Activated naive CD8-positive, alpha-beta T cell treated with anti-CD3 and anti-CD28 coated beads, Interleukin-2, amount 50 U/mL, for 24 hours (primary cell): ENCODE results near the gene ASCL2.

ENCODE experiments used
- ATAC-seq: fragments of 150-1000 bp; cut with Tn5 transposase; one replicate; pipeline ENCODE4 v1.10.0; 2021
- DNase-seq: peaks from one replicate; pipeline ENCODE4 v3.0.0; 2021
- H3K27ac Mint-ChIP-seq: one replicate; pipeline ENCODE4 v1.8.0; 2021; ENCODE audit warnings: mild to moderate bottlenecking, mixed read lengths
- H3K27me3 Mint-ChIP-seq: one replicate; pipeline ENCODE4 v1.8.0; 2021; ENCODE audit warnings: mixed read lengths
- H3K36me3 Mint-ChIP-seq: one replicate; pipeline ENCODE4 v1.8.0; 2021; ENCODE audit warnings: low read depth, mixed read lengths
- H3K4me1 Mint-ChIP-seq: one replicate; pipeline ENCODE4 v1.8.0; 2021; ENCODE audit warnings: mixed read lengths
- H3K4me3 Mint-ChIP-seq: one replicate; pipeline ENCODE4 v1.8.0; 2021; ENCODE audit warnings: mild to moderate bottlenecking, moderate library complexity, mixed read lengths
- H3K9me3 Mint-ChIP-seq: one replicate; pipeline ENCODE4 v1.8.0; 2021; ENCODE audit warnings: mixed read lengths

ASCL2 gene, protein sequence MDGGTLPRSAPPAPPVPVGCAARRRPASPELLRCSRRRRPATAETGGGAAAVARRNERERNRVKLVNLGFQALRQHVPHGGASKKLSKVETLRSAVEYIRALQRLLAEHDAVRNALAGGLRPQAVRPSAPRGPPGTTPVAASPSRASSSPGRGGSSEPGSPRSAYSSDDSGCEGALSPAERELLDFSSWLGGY

GRCh38 chr11:2270322-2271076 is at the start of gene ASCL2:
TSS of gene ASCL2 (minus strand) at chr11:2270588. CDS start at chr11:2270332, 256 bp downstream.
- H3K4me3 Mint-ChIP-seq, result peak within 1 kb of the TSS; percentile 60
- H3K36me3 Mint-ChIP-seq, result no peaks in the 10 kb centered on the region
- no peak within 1 kb of the TSS for H3K27ac Mint-ChIP-seq
- ATAC-seq, result no peak
- DNase-seq, result no peak
- no peaks in the 10 kb centered on the region for H3K9me3 Mint-ChIP-seq
- H3K27me3 Mint-ChIP-seq, result peaks cover 29% of the 10 kb centered on the region
- H3K4me1 Mint-ChIP-seq, result peaks cover 37% of the 10 kb centered on the region

DNA sequence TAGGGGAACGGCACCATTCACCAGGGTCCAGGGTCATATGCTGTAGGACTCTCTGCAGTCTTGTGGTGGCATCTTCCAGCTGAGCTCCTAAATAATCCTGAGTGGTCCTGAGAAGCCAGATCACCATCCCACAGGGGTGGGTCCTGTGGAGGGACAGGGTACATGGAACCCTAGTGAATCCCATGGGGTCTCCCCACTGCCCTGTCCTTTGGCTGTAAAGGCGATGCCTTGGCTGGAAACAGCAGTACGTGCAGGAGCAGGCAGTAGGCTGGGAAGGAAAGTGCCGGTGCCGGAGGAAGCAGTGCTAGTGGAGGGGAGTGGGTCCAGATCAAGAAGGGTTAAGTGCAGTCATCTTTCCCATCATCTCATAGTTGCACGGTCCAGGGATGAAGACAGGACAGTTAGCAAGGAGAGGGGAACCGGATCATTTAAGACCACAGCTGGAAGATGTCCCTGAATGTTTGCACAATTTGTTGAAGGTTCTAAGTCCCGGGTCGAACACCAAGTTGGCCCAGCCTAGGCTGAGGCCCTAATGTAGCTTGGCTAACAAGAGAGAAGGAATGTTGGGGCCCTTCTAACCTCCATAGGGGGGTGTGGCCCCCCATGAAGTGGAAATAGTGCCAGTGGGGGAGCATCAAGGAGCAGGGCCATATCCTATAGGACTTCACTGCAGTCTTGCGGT is 49.5 kb upstream of the ASCL2 start:
- H3K27ac Mint-ChIP-seq, result no peak overlapping the region
- H3K9me3 Mint-ChIP-seq, result peaks cover 5% of the 10 kb centered on the region
- ATAC-seq, result no peak
- no peaks in the 10 kb centered on the region for H3K27me3 Mint-ChIP-seq
- no peaks in the 10 kb centered on the region for H3K36me3 Mint-ChIP-seq
- H3K4me1 Mint-ChIP-seq, result peaks cover 3% of the 10 kb centered on the region
- H3K4me3 Mint-ChIP-seq, result no peak overlapping the region
- no peak for DNase-seq

- no peaks in the 10 kb centered on the region for H3K27me3 Mint-ChIP-seq
- no peak for DNase-seq
- H3K36me3 Mint-ChIP-seq, result no peaks in the 10 kb centered on the region
- ATAC-seq, result no peak
- H3K4me1 Mint-ChIP-seq, result peaks cover 3% of the 10 kb centered on the region
- H3K4me3 Mint-ChIP-seq, result no peak overlapping the region
- H3K9me3 Mint-ChIP-seq, result peaks cover 5% of the 10 kb centered on the region
- no peak overlapping the region for H3K27ac Mint-ChIP-seq
These were observed 48.3 kb upstream of the ASCL2 start for GRCh38 chr11:2318707-2319106.

DNA sequence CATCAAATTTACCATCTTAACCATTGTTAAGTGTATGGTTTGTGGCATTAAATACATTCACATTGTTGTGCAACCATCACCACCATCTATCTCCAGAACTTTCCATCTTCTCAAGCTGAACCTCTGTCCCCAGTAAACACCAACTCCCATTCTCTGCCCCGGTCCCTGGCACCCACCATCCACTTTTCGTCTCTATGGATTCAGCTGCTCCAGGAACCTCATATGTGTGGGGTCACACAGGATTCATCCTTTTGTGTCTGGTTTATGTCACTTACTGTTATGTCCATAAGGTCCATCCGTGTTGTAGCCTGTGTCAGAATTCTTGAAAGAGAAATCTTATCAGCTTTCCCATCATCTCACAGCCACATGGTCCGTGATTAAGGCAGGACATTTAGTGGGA is 47.7 kb upstream of the ASCL2 start:
- Mint-ChIP-seq H3K27ac (no peak overlapping the region), H3K36me3 (no peaks in the 10 kb centered on the region), H3K27me3 (no peaks in the 10 kb centered on the region), H3K4me3 (no peak overlapping the region), H3K9me3 (peaks cover 5% of the 10 kb centered on the region), H3K4me1 (peaks cover 3% of the 10 kb centered on the region)
- no peak for DNase-seq
- no peak for ATAC-seq

GRCh38 chr11:2317354-2318050 is 47.1 kb upstream of the ASCL2 start:
- H3K27ac Mint-ChIP-seq, result no peak overlapping the region
- H3K36me3 Mint-ChIP-seq, result no peaks in the 10 kb centered on the region
- peaks cover 3% of the 10 kb centered on the region for H3K4me1 Mint-ChIP-seq
- H3K9me3 Mint-ChIP-seq, result no peaks in the 10 kb centered on the region
- no peak for DNase-seq
- H3K27me3 Mint-ChIP-seq, result no peaks in the 10 kb centered on the region
- H3K4me3 Mint-ChIP-seq, result no peak overlapping the region
- ATAC-seq, result no peak

GRCh38 chr11:2316963-2317244 is 46.5 kb upstream of the ASCL2 start:
- peaks cover 3% of the 10 kb centered on the region for H3K4me1 Mint-ChIP-seq
- H3K27me3 Mint-ChIP-seq, result no peaks in the 10 kb centered on the region
- H3K9me3 Mint-ChIP-seq, result no peaks in the 10 kb centered on the region
- H3K36me3 Mint-ChIP-seq, result no peaks in the 10 kb centered on the region
- no peak overlapping the region for H3K4me3 Mint-ChIP-seq
- no peak for DNase-seq
- no peak overlapping the region for H3K27ac Mint-ChIP-seq
- ATAC-seq, result no peak

- H3K36me3 Mint-ChIP-seq, result no peaks in the 10 kb centered on the region
- H3K4me1 Mint-ChIP-seq, result peaks cover 3% of the 10 kb centered on the region
- DNase-seq, result no peak
- no peak overlapping the region for H3K27ac Mint-ChIP-seq
- no peaks in the 10 kb centered on the region for H3K9me3 Mint-ChIP-seq
- no peaks in the 10 kb centered on the region for H3K27me3 Mint-ChIP-seq
- no peak for ATAC-seq
- H3K4me3 Mint-ChIP-seq, result no peak overlapping the region
These were observed 46.0 kb upstream of the ASCL2 start for GRCh38 chr11:2316169-2316962.

- Mint-ChIP-seq H3K4me1 (peaks cover 3% of the 10 kb centered on the region), H3K36me3 (no peaks in the 10 kb centered on the region), H3K4me3 (no peak overlapping the region), H3K9me3 (no peaks in the 10 kb centered on the region), H3K27ac (no peak overlapping the region), H3K27me3 (no peaks in the 10 kb centered on the region)
- DNase-seq, result no peak
- ATAC-seq, result no peak
These were observed 45.2 kb upstream of the ASCL2 start for GRCh38 chr11:2315395-2316168.

GRCh38 chr11:2314525-2315394 is 44.4 kb upstream of the ASCL2 start:
- Mint-ChIP-seq H3K4me3 (no peak overlapping the region), H3K27me3 (no peaks in the 10 kb centered on the region), H3K27ac (no peak overlapping the region), H3K36me3 (no peaks in the 10 kb centered on the region), H3K9me3 (no peaks in the 10 kb centered on the region), H3K4me1 (peaks cover 3% of the 10 kb centered on the region)
- no peak for DNase-seq
- ATAC-seq, result no peak

GRCh38 chr11:2314136-2314524 is 43.7 kb upstream of the ASCL2 start:
- ATAC-seq (no peak), DNase-seq (no peak)
- no peaks in the 10 kb centered on the region for H3K36me3 Mint-ChIP-seq
- H3K4me3 Mint-ChIP-seq, result no peak overlapping the region
- no peaks in the 10 kb centered on the region for H3K27me3 Mint-ChIP-seq
- no peaks in the 10 kb centered on the region for H3K9me3 Mint-ChIP-seq
- no peak overlapping the region for H3K27ac Mint-ChIP-seq
- H3K4me1 Mint-ChIP-seq, result peaks cover 3% of the 10 kb centered on the region

DNA sequence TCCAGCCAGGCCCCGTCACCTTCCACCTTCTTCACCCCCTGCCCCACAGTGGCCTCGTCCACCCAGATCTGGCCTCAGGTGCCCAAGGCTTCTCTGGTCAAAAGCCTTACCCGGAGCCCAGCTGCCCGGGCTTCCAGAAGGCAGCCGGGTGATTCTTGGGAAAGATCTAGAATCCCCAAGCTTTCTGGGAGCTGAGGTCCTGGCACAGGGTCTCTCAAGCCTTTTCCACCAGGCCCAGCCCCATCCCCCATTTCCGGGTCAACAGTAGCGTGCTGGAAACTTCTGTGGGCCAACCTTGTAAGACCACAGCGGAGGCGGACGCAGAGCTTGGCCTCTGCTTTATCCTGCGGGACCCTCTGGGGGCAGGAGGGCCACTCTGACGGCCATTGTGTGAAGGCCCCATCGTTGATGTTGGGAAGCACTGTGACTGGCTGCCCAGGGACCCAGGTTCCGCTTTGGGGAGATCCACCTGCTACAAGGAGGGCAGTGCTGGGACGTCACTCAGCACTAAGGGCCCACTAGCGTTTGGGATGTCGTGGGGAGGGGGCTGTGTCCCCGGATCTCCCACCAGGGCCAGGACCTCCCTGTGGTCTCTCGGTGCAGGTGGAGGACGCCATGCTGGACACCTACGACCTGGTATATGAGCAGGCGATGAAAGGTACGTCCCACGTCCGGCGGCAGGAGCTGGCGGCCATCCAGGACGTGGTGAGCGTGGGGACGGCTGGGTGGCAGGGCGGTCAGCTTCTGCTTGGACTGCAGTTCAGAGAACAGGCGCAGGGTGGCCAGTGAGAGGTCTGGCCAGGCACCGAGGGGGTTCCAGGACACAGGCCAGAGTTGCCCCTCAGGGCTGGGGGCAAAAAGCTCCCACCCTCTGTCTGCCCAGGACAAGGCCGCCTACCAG is 42.9 kb upstream of the ASCL2 start:
- H3K27me3 Mint-ChIP-seq, result no peaks in the 10 kb centered on the region
- H3K27ac Mint-ChIP-seq, result no peak overlapping the region
- no peaks in the 10 kb centered on the region for H3K36me3 Mint-ChIP-seq
- H3K4me1 Mint-ChIP-seq, result peaks cover 3% of the 10 kb centered on the region
- H3K4me3 Mint-ChIP-seq, result no peak overlapping the region
- ATAC-seq (no peak), DNase-seq (no peak)
- no peaks in the 10 kb centered on the region for H3K9me3 Mint-ChIP-seq

DNA sequence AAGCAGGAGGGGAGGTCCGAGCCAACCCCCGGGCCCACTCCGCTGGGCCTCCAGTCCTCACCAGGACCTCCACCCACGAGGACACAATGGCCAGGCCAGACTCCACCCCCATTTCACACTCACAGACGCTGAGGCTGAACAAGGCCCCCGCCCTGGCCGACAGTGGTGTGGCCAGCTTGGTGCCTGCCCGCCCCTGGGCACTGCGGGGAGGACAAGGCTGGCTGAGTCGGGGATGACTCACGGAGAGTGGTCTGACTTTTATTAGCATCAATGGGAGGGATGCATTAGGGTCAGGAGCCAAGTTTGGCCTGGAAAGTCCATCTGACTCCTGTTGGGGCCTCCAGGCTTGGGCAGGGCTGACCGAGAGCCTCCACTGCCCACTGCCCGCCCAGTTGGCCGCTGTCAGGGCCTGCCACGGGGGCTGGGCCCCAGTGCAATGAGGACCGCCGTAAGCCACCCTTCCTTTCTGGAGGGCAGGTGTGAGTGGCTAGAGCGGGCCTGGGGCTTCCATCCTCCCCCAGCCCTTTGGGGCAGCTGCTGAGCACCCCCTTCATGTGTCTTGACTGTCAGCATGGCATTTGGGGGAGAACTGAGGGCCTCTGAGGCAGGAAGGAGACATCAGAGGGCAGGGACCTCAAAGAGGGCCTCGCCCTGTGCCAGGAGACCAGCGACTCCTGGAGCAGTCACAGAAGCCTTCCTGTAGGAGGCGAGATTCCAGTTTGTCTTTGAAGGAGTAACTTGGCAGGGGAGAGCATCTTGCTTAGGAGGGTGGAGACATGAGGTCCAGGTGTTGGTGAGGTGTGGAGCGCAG is 42.0 kb upstream of the ASCL2 start:
- DNase-seq (no peak), ATAC-seq (no peak)
- Mint-ChIP-seq H3K36me3 (no peaks in the 10 kb centered on the region), H3K27ac (no peak overlapping the region), H3K4me1 (peaks cover 3% of the 10 kb centered on the region), H3K27me3 (no peaks in the 10 kb centered on the region), H3K4me3 (no peak overlapping the region), H3K9me3 (no peaks in the 10 kb centered on the region)
